WTC11 (cell line): ENCODE measurements around the gene LAMTOR1. TPM values are rescaled to one million over a fixed set of nuclear protein-coding genes. Genes with fewer than 3 reads are reported as not detected.

ENCODE experiments used
- ATAC-seq: fragments of 200-7000 bp; cut with Tn5 transposase; 2 replicates; pipeline ENCODE4 v1.10.0; 2021; ENCODE audit warnings: mild to moderate bottlenecking, moderate library complexity
- CTCF ChIA-PET: fragments of 300-600 bp; sonication (Branson Sonifier 250); formaldehyde crosslinking; loops from one replicate; lab custom pipeline; 2021; ENCODE audit warnings: antibody characterized with exemption; lab: Charles Lee
- POLR2A ChIA-PET: fragments of 350-600 bp; sonication (Branson Sonifier 250); formaldehyde crosslinking; loops from one replicate; lab custom pipeline; 2021; ENCODE audit warnings: antibody characterized with exemption; lab: Charles Lee
- DNase-seq: peaks from one replicate; pipeline ENCODE4 v3.0.0; 2021; ENCODE audit warnings: low spot score
- H3K27ac Mint-ChIP-seq: 2 replicates; pipeline ENCODE4 v1.8.0; 2021; ENCODE audit warnings: mixed read lengths
- H3K27me3 Mint-ChIP-seq: 2 replicates; pipeline ENCODE4 v1.8.0; 2021; ENCODE audit warnings: low read depth, mild to moderate bottlenecking, moderate library complexity, mixed read lengths
- H3K36me3 Mint-ChIP-seq: 2 replicates; pipeline ENCODE4 v1.8.0; 2021; ENCODE audit warnings: mixed read lengths
- H3K4me1 Mint-ChIP-seq: 2 replicates; pipeline ENCODE4 v1.8.0; 2022; ENCODE audit warnings: mixed read lengths
- H3K4me3 Mint-ChIP-seq: 2 replicates; pipeline ENCODE4 v1.8.0; 2021; ENCODE audit warnings: mild to moderate bottlenecking, moderate library complexity, mixed read lengths
- H3K9me3 Mint-ChIP-seq: 2 replicates; pipeline ENCODE4 v1.8.0; 2021; ENCODE audit warnings: mixed read lengths
- CREM ChIP-seq: sonication (generic); formaldehyde crosslinking; IDR thresholded peaks from 2 replicates; pipeline ENCODE4 v1.8.1; 2022; ENCODE audit warnings: mild to moderate bottlenecking, missing genetic modification reagents, moderate library complexity
- E2F4 ChIP-seq: sonication (generic); formaldehyde crosslinking; IDR thresholded peaks from 2 replicates; pipeline ENCODE4 v1.8.1; 2022; ENCODE audit warnings: low read depth, mild to moderate bottlenecking, moderate library complexity, missing genetic modification reagents, borderline replicate concordance
- ELF4 ChIP-seq: sonication (generic); formaldehyde crosslinking; IDR thresholded peaks from 2 replicates; pipeline ENCODE4 v1.8.1; 2022; ENCODE audit warnings: low read depth, mild to moderate bottlenecking, moderate library complexity, missing genetic modification reagents
- ESRRA ChIP-seq: sonication (generic); formaldehyde crosslinking; IDR thresholded peaks from 2 replicates; pipeline ENCODE4 v1.8.1; 2022; ENCODE audit warnings: mild to moderate bottlenecking, missing genetic modification reagents, borderline replicate concordance
- FOXP4 ChIP-seq: sonication (generic); formaldehyde crosslinking; IDR thresholded peaks from 2 replicates; pipeline ENCODE4 v1.8.0; 2022; ENCODE audit warnings: mild to moderate bottlenecking, missing genetic modification reagents
- IRF1 ChIP-seq: sonication (generic); formaldehyde crosslinking; IDR thresholded peaks from 2 replicates; pipeline ENCODE4 v1.8.0; 2023; ENCODE audit warnings: missing genetic modification reagents
- MXD4 ChIP-seq: fragments of 250-450 bp; sonication (Bioruptor Pico); IDR thresholded peaks from 2 replicates; pipeline ENCODE4 v1.8.0; 2021; ENCODE audit warnings: mild to moderate bottlenecking, moderate library complexity, borderline replicate concordance
- NR2C2 ChIP-seq: sonication (generic); formaldehyde crosslinking; IDR thresholded peaks from 2 replicates; pipeline ENCODE4 v1.8.0; 2022; ENCODE audit warnings: mild to moderate bottlenecking, missing genetic modification reagents
- NR3C1 ChIP-seq: sonication (generic); formaldehyde crosslinking; conservative IDR thresholded peaks from 2 replicates; pipeline ENCODE4 v1.8.1; 2023; ENCODE audit warnings: low read depth, mild to moderate bottlenecking, missing genetic modification reagents
- OVOL2 ChIP-seq: fragments of 250-450 bp; sonication (Bioruptor Pico); IDR thresholded peaks from 2 replicates; pipeline ENCODE4 v1.9.0; 2021; ENCODE audit warnings: mild to moderate bottlenecking, borderline replicate concordance
- PRRX2 ChIP-seq: fragments of 250-450 bp; sonication (Bioruptor Pico); IDR thresholded peaks from 2 replicates; pipeline ENCODE4 v1.8.0; 2021; ENCODE audit warnings: mild to moderate bottlenecking
- SMAD4 ChIP-seq: sonication (generic); formaldehyde crosslinking; IDR thresholded peaks from 2 replicates; pipeline ENCODE4 v1.8.0; 2022; ENCODE audit warnings: mild to moderate bottlenecking, missing genetic modification reagents
- SOX15 ChIP-seq: fragments of 250-450 bp; sonication (Bioruptor Pico); IDR thresholded peaks from 2 replicates; pipeline ENCODE4 v1.9.0; 2021; ENCODE audit warnings: mild to moderate bottlenecking
- TEAD4 ChIP-seq: sonication (generic); formaldehyde crosslinking; IDR thresholded peaks from 2 replicates; pipeline ENCODE4 v1.8.0; 2022; ENCODE audit warnings: mild to moderate bottlenecking, missing genetic modification reagents
- ZNF232 ChIP-seq: sonication (generic); formaldehyde crosslinking; IDR thresholded peaks from 2 replicates; pipeline ENCODE4 v1.8.0; 2022; ENCODE audit warnings: mild to moderate bottlenecking, missing genetic modification reagents
- ZNF281 ChIP-seq: sonication (generic); formaldehyde crosslinking; IDR thresholded peaks from 2 replicates; pipeline ENCODE4 v1.8.0; 2023; ENCODE audit warnings: mild to moderate bottlenecking, missing genetic modification reagents
- ZNF425 ChIP-seq: fragments of 250-450 bp; sonication (Bioruptor Pico); conservative IDR thresholded peaks from 2 replicates; pipeline ENCODE4 v1.9.0; 2021; ENCODE audit warnings: mild to moderate bottlenecking
- ZNF512 ChIP-seq: sonication (generic); formaldehyde crosslinking; IDR thresholded peaks from 2 replicates; pipeline ENCODE4 v1.8.1; 2022; ENCODE audit warnings: missing genetic modification reagents, borderline replicate concordance
- total RNA-seq: library from RNA; stranded (reverse); gene quantifications from 3 replicates; pipeline ENCODE4 v1.2.3, GENCODE V29; 2021

Gene LAMTOR1
- total RNA-seq, 1 experiment from 2014 or later = 79.4 TPM

- no peak for TF ChIP-seq NR2C2 (CRISPR knock-in tag)
- TF ChIP-seq MXD4 = no peak
Observed at GRCh38 chr11:72124046-72124445, 20.9 kb upstream of the LAMTOR1 start (continued).

- H3K36me3 Mint-ChIP-seq = peaks cover 16% of the 10 kb centered on the region
- DNase-seq (no peak), ATAC-seq (no peak)
- H3K4me3 Mint-ChIP-seq = no peak overlapping the region
- peaks cover 49% of the 10 kb centered on the region for H3K9me3 Mint-ChIP-seq
- no peak for TF ChIP-seq ESRRA (CRISPR knock-in tag)
- TF ChIP-seq E2F4 (CRISPR knock-in tag) = no peak
- H3K27me3 Mint-ChIP-seq = peaks cover 68% of the 10 kb centered on the region
- no peaks in the 10 kb centered on the region for H3K4me1 Mint-ChIP-seq
- CTCF ChIA-PET = no interaction called here
- no peak overlapping the region for H3K27ac Mint-ChIP-seq
- POLR2A ChIA-PET = no interaction called here
Observed at GRCh38 chr11:72123117-72123653, 20.1 kb upstream of the LAMTOR1 start.

- DNase-seq (no peak), ATAC-seq (no peak)
- no peak overlapping the region for H3K27ac Mint-ChIP-seq
- peaks cover 11% of the 10 kb centered on the region for H3K36me3 Mint-ChIP-seq
- peaks cover 66% of the 10 kb centered on the region for H3K27me3 Mint-ChIP-seq
- peaks cover 44% of the 10 kb centered on the region for H3K9me3 Mint-ChIP-seq
- POLR2A ChIA-PET = no interaction called here
- H3K4me1 Mint-ChIP-seq = no peaks in the 10 kb centered on the region
- no peak for TF ChIP-seq SOX15 (CRISPR knock-in tag)
- no peak overlapping the region for H3K4me3 Mint-ChIP-seq
- CTCF ChIA-PET = no interaction called here
Observed at GRCh38 chr11:72122607-72123006, 19.5 kb upstream of the LAMTOR1 start.

- peaks cover 73% of the 10 kb centered on the region for H3K27me3 Mint-ChIP-seq
- peaks cover 30% of the 10 kb centered on the region for H3K9me3 Mint-ChIP-seq
- DNase-seq (no peak), ATAC-seq (no peak)
- H3K4me3 Mint-ChIP-seq = no peak overlapping the region
- H3K36me3 Mint-ChIP-seq = peaks cover 6% of the 10 kb centered on the region; the same call in 1 of the 2 replicates
- ChIA-PET CTCF (no interaction called here), POLR2A (interaction anchor here (0.6 kb wide), 1 partner anchor 13 kb away, joined by 3 read pairs; no protein-coding TSS in a partner anchor)
- H3K27ac Mint-ChIP-seq = no peak overlapping the region
- no peaks in the 10 kb centered on the region for H3K4me1 Mint-ChIP-seq
- no peak for TF ChIP-seq ZNF232
- TF ChIP-seq ZNF281 (CRISPR knock-in tag) = no peak
- no peak for TF ChIP-seq PRRX2 (CRISPR knock-in tag)
- no peak for TF ChIP-seq NR3C1 (CRISPR knock-in tag)
- TF ChIP-seq SMAD4 (CRISPR knock-in tag) = no peak
- no peak for TF ChIP-seq ELF4 (CRISPR knock-in tag)
- no peak for TF ChIP-seq CREM (CRISPR knock-in tag)
- no peak for TF ChIP-seq TEAD4 (CRISPR knock-in tag)
- TF ChIP-seq IRF1 (CRISPR knock-in tag) = no peak
- TF ChIP-seq ZNF512 (CRISPR knock-in tag) = no peak
- TF ChIP-seq FOXP4 (CRISPR knock-in tag) = no peak
- no peak for TF ChIP-seq ZNF425 (CRISPR knock-in tag)
- no peak for TF ChIP-seq OVOL2 (CRISPR knock-in tag)
Observed at GRCh38 chr11:72120930-72121329, 17.8 kb upstream of the LAMTOR1 start.
